Activated CD4-positive, alpha-beta T cell treated with anti-CD3 and anti-CD28 coated beads for 48 hours (primary cell): ENCODE data around the gene RANBP10.

Experiments used
- DNase-seq: peaks from one replicate; pipeline ENCODE4 v3.0.0-alpha.2; 2020

Gene RANBP10

DNA sequence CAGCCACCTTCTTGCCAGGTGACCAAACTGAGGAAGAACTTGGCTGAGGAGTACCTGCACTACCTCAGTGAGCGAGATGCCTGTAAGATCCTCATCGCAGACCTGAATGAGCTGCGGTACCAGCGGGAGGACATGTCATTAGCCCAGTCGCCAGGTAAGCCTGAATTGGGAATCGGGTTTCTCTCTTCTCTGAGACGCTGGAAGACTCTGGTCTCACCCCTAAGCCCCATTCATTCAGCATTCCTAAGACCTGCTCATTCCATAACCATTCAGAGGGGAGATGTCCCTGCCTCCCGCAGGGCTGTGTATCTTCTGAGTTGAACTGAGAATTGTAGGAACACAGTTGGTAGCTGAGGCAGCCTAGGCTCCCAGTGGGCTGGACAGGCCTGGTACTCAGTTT lies 18.8 kb upstream of the RANBP10 start:
- no peak for DNase-seq

GRCh38 chr16:67822511-67822910 lies 16.2 kb upstream of the RANBP10 start:
- no peak for DNase-seq

DNA sequence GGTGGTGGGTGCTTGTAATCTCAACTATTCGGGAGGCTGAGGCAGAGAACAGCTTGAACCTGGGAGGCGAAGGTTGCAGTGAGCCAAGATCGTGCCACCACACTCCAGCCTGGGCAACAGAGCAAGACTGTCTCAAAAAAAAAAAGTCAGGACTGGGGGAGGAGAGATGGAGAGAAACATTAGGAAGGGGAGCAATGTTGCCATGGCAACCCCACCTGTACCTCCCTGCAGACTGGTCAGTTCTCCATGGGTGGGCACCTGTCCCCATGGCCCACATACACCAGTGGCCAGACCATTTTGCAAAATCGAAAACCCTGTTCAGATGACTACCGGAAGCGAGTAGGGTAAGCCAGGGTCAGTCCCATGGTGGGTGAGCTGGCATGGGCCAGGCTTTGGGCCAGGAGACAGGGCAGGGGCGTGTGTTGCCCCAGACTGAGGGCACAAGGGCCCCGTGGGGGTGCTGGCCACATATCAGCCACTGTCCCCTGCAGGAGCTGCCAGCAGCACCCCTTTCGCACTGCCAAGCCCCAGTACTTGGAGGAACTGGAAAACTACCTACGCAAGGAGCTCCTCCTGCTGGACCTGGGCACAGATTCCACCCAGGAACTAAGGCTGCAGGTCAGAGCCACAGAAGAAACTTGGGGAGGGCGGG lies 14.4 kb upstream of the RANBP10 start:
- DNase-seq: no peak

DNA sequence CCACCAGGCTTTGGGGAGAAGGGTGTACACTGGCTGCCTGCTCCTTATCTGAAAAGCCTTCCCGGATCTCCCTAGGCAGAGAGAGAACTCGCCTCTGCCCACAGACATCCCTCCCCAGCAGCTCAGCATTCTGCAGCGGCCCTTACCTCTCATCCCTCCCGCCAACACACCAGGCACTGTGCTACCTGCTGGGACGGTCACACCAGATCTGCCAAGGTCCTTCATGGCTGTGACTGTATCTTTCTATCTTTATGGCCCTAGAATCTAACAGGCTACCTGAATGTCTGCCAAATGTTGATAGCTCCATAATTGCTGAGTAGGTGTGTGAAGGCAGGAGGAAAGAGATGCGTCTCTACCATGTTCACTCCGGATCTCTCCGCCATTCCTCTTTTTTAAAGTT lies 8.2 kb upstream of the RANBP10 start:
- no peak for DNase-seq

DNA sequence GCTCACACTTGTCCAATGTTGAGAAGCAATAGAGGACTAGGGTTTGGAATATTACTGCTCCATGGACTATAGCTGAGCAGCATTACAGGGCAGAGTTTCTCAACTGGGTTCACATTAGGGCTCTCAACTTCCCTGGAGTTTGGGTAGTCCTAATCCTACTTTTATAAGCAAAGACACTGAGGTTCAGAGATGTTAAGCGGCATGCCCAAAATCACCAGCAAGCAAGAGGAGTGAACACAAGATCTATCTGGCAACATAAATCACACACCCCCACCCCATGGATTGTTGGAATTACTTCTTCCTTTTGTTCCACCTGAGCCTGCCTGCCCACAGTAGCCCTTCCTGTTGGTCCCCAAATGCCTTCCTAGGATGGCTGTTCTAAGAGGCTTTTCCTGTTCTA lies 5.5 kb upstream of the RANBP10 start:
- DNase-seq: no peak

- no peak for DNase-seq
Measured at GRCh38 chr16:67807148-67807682, 855 bp upstream of the RANBP10 start.

GRCh38 chr16:67805718-67806427 lies 487 bp downstream of the RANBP10 start:
- DNase-seq: no peak

DNA sequence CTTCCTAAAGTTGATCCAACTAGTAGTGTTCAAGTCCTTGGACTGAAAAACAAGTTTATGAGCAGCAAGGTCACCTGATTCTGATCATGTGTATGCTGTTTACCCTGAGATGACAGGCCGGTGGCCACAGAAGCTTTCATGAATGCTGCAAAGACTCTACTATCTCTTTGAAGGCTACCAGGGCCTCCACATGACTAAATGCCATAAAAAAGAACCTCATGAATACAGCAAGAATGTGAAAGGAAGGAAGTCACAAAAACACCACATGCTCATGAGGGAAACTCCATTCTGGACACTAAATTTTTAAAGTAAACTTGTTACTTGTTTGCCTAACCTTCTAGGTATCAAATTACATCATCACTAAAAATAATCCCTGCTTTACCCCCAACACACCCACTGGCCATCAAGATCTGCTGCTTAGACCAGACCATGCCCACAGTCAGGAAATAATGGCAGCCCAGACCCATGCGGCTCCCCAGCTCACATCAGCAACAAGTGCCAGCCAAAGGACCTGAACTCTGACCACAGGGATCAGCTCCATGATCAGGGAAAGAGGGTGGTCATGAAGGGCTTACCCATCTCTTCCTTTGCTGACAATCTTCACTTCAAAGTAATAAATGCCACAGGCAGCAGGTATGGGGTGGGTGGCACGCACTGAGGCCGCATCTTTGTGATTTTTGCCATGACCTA lies 1.4 kb downstream of the RANBP10 start:
- no peak for DNase-seq

GRCh38 chr16:67803894-67804293 lies 2.5 kb downstream of the RANBP10 start:
- peak; percentile 17 for DNase-seq

DNA sequence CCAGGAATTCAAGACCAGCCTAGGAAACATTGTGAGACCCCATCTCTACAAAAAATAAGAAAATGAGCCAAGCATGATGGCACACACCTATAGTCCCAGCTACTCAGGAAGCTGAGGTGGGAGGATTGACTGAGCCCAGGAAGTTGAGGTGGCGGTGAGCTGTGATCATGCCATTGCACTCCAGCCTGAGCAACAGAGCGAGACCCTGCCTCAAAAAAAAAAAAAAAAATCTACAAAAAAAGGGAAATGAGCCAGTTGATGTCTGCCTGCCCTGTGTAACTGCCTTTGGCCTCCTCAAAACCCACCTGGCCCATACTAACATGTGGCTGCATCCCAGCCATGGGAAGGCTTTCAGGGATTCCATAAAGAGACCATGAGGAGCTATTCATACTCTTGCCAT lies 4.5 kb downstream of the RANBP10 start:
- DNase-seq: peak; percentile 27

- no peak for DNase-seq
Measured at GRCh38 chr16:67801241-67801640, 5.1 kb downstream of the RANBP10 start.

DNA sequence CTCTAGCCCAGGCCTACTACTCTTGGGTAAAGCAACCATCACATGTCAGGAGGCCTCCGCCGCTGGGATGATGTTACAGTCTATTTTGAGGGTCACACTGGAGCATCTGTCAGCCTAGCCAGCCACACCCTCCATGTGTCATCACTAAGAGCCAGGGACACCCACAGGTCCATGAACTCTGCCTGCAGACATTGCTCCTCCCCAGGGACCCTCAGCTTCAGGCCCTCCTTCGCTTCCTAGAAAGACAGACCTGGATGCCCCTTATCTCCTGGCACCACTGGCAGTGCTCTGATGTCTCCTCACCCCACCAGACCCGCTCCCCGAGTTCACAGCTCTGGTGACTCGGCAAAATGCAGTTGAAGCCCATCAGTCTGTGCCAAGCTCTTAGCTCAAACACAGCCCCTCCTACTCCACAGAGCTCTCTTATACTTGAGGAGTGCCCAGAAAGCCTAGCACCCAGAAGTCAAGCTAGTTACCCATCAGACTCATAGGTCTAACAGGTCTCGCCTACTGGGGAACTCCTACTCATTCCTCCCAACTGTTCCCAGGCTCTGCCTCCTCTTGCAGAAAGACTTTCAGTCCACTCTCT lies 5.9 kb downstream of the RANBP10 start:
- no peak for DNase-seq

DNA sequence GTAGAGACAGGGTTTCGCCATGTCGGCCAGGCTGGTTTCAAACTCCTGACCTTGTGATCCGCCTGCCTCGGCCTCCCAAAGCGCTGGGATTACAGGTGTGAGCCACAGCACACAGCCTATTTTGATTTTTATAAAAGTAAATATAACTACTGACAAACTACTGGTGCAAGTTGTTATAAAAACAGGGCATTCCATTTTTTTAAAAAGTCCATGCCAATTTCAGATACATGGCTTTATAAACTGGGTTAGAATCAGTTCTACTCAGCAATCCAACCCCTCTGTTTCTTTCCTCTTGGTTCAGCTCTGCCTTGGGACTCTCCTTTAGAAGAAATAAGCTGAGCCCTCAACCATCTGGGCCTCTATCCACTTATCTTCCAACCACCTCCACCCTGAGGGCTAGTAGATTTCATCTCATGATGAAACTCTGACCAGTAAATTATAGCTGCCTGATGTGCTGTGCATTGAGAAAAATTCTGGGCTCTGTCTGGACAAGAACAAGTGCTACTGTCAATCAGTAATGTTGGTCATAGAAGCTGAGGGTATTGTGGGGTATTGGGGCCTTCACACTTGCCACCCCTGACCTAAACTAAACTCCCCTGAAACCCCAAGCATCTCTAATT lies 10.2 kb downstream of the RANBP10 start:
- DNase-seq: no peak

DNA sequence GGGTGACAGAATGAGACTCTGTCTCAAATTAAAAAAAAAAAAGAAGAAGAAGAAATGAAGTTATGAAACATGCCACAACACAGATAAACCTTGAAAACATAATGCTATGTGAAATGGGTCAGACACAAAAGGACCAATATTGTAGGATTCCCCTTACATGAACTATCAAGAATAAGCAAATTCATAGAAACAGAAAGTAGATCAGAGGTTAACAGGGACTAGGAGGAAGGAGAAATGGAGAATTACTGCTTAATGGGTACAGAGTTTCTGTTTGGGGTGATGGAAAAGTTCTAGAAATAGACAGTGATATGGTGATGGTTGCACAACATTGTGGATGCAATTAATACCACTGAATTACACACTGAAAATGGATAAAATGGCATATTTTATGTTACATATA lies 16.3 kb downstream of the RANBP10 start:
- no peak for DNase-seq

- no peak for DNase-seq
Measured at GRCh38 chr16:67786491-67786890, 19.9 kb downstream of the RANBP10 start.

GRCh38 chr16:67783353-67783725 lies 23.0 kb downstream of the RANBP10 start:
- DNase-seq: no peak

DNA sequence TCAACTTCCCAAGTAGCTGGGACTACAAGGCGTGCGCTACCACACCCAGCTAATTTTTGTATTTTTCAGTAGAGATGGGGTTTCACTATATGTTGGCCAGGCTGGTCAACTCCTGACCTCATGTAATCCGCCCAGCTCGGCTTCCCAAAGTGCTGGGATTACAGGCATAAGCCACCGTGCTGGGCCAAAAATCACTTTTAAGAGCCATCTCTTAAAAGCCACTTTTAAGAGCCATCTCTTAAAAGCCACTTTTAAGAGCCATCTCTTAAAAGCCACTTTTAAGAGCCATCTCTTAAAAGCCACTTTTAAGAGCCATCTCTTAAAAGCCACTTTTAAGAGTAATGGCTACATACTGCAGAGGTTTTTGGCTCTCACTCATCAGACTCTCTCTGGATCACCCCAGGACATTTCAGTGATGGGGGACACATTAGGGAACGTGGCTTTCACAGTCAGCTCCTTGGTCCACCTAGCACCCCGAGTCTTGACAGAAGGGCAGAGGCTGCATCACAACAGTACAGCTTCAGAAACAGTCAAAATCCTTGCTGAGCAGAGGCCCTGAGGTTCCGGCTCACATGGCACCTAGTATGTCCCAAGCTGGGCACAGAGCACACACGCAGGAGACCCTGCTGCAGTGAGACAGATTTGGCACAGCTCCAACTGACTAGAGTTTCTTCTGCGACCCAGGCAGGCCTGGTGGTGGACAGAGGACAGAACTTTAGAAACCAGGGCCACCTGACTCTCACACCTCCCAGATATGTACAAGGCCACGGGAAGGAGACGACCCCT lies 23.6 kb downstream of the RANBP10 start:
- no peak for DNase-seq

DNA sequence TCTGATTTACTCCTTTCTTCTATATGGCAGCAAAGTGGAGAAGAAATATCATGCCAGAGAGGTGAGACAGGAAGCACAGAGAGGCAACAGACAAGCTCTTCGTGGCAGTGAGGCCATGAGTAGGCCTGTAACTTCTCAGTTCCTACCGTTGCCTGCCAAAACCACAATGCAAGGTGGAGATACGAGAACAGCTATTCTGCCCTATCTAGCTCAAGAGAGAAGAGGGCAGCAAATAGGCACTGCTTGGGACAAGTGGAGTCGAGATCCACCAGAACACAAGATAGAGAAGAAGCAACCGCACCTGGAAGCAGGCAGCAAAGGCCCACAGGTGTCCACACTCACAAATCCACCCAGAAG lies 24.8 kb downstream of the RANBP10 start:
- peak; percentile 11 for DNase-seq

- DNase-seq: no peak
Measured at GRCh38 chr16:67780847-67781564, 25.4 kb downstream of the RANBP10 start.

- no peak for DNase-seq
Measured at GRCh38 chr16:67779256-67780014, 26.9 kb downstream of the RANBP10 start.

GRCh38 chr16:67775273-67775672 lies 31.1 kb downstream of the RANBP10 start:
- DNase-seq: no peak
